Mucosa of rectum (tissue), 2 donors: ENCODE results near the gene AMPH.

Source experiments
- H3K27ac ChIP-seq, 2 donors: one replicate each; pipeline ENCODE4 v1.7.0; 2013; ENCODE audit warnings: inconsistent platforms in 2 of 2, low read depth in 2 of 2, low read length in 2 of 2
- H3K27me3 ChIP-seq, 2 donors: one replicate each; pipeline ENCODE4 v1.7.0; 2013; ENCODE audit warnings: low read length in 2 of 2; ENCODE audit not compliant: control insufficient read depth in 2 of 2, insufficient read depth in 2 of 2
- H3K36me3 ChIP-seq, 2 donors: one replicate each; pipeline ENCODE4 v1.7.0; 2013; ENCODE audit warnings: low read length in 2 of 2; ENCODE audit not compliant: control insufficient read depth in 2 of 2, insufficient read depth in 2 of 2
- H3K4me1 ChIP-seq, 2 donors: one replicate each; pipeline ENCODE4 v1.7.0; 2013; ENCODE audit warnings: low read length in 2 of 2, mild to moderate bottlenecking in 1 of 2; ENCODE audit not compliant: control insufficient read depth in 2 of 2, insufficient read depth in 2 of 2
- H3K4me3 ChIP-seq, 2 donors: one replicate each; pipeline ENCODE4 v1.7.0; 2013; ENCODE audit warnings: low read length in 2 of 2
- H3K9ac ChIP-seq, 2 donors: one replicate each; pipeline ENCODE4 v1.7.0; 2013; ENCODE audit warnings: low read length in 2 of 2, low read depth in 1 of 2, mild to moderate bottlenecking in 1 of 2
- H3K9me3 ChIP-seq, 2 donors: one replicate each; pipeline ENCODE4 v1.7.0; 2013; ENCODE audit warnings: low read length in 2 of 2; ENCODE audit not compliant: control insufficient read depth in 2 of 2
- donor health status: healthy.
- donor health status: Normal muscosa, but diverticular disease.

Gene AMPH

DNA sequence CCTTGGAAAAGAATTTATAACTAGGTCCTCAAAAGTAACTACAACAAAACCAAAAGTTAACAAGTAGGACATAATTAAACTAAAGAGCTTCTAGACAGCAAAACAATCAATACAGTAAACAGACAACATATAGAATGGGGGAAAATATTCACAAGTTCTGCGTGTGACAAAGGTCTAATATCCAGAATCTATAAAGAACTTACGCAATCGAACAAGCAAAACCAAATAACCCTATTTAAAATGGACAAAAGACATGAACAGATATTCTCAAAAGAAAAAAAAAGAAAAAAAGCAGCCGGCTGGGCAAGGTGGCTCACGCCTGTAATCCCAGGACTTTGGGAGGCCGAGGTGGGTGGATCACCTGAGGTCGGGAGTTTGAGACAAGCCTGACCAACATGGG is 33.8 kb upstream of the AMPH start:
- H3K9me3 ChIP-seq = no peaks in the 10 kb centered on the region
- no peaks in the 10 kb centered on the region for H3K4me1 ChIP-seq
- no peaks in the 10 kb centered on the region for H3K27me3 ChIP-seq
- H3K27ac ChIP-seq = no peak overlapping the region
- H3K4me3 ChIP-seq = no peak overlapping the region
- H3K36me3 ChIP-seq = no peaks in the 10 kb centered on the region
- H3K9ac ChIP-seq = no peak overlapping the region

DNA sequence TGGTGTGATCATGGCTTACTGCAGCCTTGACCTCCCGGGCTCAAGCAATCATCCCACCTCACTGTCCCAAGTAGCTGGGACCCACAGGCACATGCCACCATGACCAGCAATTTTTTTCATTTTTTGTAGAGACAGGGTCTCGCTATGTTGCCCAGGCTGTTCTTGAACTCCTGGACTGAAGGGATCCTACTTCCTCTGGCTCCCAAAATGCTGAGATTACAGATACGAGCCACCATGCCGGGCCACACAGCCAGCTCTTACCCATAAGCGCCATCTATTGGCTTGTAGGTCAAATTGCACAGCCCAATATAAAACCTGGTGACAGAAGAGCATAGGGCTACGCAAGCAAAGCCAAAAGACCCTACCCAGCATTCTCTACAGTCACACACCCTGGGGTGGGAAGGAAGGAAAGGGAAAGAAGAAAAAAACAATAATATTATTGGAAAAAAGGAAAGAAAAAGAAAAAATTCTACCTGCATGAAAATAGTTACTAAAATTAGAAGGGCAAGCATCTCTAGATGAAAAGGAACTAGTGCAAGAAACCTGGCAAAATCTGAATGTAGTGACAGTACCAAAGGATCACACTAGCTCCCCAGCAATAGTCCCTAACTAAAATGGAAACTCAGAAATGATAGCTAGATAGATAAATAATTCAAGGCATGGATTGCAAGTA is 29.4 kb upstream of the AMPH start:
- Histone ChIP-seq H3K27me3 (no peaks in the 10 kb centered on the region), H3K9ac (no peak overlapping the region), H3K36me3 (no peaks in the 10 kb centered on the region), H3K4me3 (no peak overlapping the region), H3K4me1 (no peaks in the 10 kb centered on the region), H3K27ac (no peak overlapping the region), H3K9me3 (no peaks in the 10 kb centered on the region)

DNA sequence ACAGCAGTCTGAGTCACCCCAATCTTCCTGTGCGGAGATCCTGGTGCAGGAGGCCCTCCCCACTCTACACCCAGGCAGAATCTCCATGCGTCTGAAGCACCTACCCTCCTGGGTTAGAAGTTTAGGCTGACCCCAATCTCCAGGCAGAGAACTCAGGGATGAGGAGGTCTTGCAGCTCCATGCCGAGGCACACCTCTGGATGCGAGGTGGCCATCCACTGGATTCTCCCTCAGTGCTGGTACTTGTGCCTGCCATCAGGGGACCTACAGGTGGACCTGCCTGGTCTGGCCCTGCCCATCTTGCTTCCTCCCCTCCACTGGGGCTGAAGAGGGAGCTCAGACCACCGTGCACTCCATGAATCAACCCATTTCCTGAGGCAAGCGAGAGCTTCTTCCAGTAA is 28.8 kb upstream of the AMPH start:
- Histone ChIP-seq H3K9me3 (no peaks in the 10 kb centered on the region), H3K4me3 (no peak overlapping the region), H3K27me3 (no peaks in the 10 kb centered on the region), H3K36me3 (no peaks in the 10 kb centered on the region), H3K4me1 (no peaks in the 10 kb centered on the region), H3K9ac (no peak overlapping the region), H3K27ac (no peak overlapping the region)

DNA sequence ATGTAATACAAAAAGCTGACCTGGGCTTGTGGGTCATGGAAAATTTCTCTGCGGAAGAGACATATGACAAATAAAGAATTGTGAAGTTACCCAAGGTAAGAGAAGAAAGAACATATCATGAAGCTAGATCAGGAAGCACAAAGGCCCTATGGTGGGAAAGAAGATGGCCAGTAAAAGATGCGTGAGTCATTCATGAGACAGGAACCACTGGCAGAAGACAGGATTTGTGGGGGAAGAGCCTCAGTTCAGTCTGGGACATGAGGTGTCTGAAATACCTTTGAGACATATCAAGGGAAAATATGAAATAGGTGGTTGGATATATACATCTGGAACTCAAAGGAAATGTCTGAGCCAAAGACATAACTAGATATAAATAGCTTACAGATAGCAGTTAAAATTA is 27.7 kb upstream of the AMPH start:
- H3K27me3 ChIP-seq = no peaks in the 10 kb centered on the region
- H3K4me3 ChIP-seq = no peak overlapping the region
- H3K9ac ChIP-seq = no peak overlapping the region
- H3K36me3 ChIP-seq = no peaks in the 10 kb centered on the region
- no peaks in the 10 kb centered on the region for H3K4me1 ChIP-seq
- no peak overlapping the region for H3K27ac ChIP-seq
- H3K9me3 ChIP-seq = no peaks in the 10 kb centered on the region

DNA sequence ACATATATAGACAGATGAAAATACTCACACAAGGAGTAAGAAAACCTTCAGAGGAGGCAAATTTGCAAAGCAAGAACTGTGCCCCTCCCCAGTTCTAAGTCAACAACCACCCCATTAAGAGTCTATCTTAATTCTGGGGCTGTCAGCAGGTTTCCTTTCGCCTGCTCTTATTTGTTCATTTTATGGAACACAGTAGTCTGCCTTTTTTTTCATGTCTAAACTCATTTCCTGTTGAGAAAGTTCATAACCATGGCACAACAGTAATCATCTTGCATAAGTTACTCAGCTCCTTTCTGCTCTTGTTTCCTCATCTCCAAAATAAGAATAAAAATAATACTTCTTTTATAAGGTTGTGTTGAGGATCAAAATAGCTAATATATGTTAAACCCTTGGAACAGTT is 25.8 kb upstream of the AMPH start:
- Histone ChIP-seq H3K36me3 (no peaks in the 10 kb centered on the region), H3K9ac (no peak overlapping the region), H3K4me3 (no peak overlapping the region), H3K9me3 (no peaks in the 10 kb centered on the region), H3K27me3 (no peaks in the 10 kb centered on the region), H3K4me1 (no peaks in the 10 kb centered on the region), H3K27ac (no peak overlapping the region)

DNA sequence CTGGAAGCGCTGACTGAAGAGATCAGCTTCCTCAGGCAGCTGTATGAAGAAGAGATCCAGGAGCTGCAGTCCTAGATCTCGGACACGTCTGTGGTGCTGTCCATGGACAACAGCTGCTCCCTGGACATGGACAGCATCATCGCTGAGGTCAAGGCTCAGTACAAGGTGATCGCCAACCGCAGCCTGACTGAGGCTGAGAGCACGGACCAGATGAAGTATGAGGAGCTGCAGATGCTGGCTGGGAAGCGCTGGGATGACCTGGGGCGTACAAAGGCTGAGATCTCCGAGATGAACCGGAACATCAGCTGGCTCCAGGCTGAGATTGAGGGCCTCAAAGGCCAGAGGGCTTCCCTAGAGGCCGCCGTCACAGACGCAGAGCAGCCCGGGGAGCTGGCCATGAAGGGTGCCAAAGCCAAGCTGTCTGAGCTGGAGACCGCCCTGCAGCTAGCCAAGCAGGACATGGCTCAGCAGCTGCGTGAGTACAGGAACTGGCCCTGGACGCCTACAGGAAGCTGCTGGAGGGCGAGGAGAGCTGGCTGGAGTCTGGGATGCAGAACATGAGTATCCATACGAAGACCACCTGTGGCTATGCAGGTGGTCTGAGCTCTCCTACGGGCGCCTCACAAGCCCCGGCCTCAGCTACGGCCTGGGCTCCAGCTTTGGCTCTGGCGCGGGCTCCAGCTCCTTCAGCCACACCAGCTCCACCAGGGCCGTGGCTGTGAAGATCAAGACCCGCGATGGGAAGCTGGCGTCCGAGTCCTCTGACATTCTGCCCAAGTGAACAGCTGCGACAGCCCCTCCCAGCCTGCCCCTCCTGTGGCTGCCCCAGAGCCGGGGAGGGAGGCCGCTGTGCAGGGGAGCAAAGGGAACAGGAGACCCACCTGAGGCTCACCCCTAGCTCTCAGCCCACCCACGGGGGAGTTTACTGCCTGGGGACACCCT is 24.9 kb upstream of the AMPH start:
- H3K36me3 ChIP-seq = no peaks in the 10 kb centered on the region
- H3K4me1 ChIP-seq = no peaks in the 10 kb centered on the region
- no peaks in the 10 kb centered on the region for H3K27me3 ChIP-seq
- no peak overlapping the region for H3K9ac ChIP-seq
- H3K4me3 ChIP-seq = no peak overlapping the region
- H3K9me3 ChIP-seq = no peaks in the 10 kb centered on the region
- H3K27ac ChIP-seq = no peak overlapping the region

DNA sequence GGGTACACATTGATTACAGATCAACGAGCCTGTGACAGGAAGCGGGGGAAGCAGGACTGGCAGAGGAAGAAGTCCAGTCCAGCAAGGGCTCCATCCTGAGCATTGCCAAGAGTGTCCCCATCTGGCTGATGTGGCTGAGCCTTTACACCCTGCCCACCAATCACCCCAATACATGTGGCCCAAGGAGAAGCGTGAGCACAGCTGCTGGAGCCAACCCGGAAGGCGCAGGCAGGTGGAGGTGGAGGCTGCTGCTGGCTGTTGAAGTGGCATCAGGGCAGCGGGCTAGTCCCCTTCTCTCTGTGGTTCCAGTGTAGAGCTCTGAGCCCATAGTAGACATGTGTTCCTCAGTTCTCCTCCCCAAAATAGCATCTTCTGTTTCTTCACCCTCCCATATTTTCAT is 6.8 kb upstream of the AMPH start:
- H3K4me1 ChIP-seq = no peaks in the 10 kb centered on the region
- no peak overlapping the region for H3K27ac ChIP-seq
- no peak overlapping the region for H3K9ac ChIP-seq
- H3K27me3 ChIP-seq = no peaks in the 10 kb centered on the region
- no peaks in the 10 kb centered on the region for H3K36me3 ChIP-seq
- no peaks in the 10 kb centered on the region for H3K9me3 ChIP-seq
- no peak overlapping the region for H3K4me3 ChIP-seq

DNA sequence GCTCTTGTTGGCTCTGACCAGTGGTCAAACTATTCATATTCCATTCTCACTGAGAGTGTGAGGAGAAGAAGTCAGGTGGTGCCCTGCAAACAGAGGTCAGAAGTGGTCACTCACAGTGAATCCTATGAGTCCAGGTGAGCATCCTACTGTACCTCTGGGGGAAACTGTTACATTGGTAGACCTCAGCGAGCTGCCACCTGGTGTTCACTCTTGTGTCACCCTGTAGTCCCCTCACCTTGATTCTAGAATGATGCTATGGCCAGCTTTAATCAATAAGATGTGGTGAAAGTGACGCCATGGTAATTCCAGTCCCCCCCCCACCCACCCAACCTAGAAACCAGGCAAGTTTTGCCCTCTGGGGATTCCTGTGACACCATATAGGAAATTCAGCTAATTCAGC is 1.2 kb upstream of the AMPH start:
- H3K4me1 ChIP-seq = no peaks in the 10 kb centered on the region
- no peaks in the 10 kb centered on the region for H3K9me3 ChIP-seq
- no peaks in the 10 kb centered on the region for H3K36me3 ChIP-seq
- no peak overlapping the region for H3K4me3 ChIP-seq
- no peak overlapping the region for H3K9ac ChIP-seq
- H3K27ac ChIP-seq = no peak overlapping the region
- peaks cover 14 to 17% of the 10 kb centered on the region in 2 donors for H3K27me3 ChIP-seq

DNA sequence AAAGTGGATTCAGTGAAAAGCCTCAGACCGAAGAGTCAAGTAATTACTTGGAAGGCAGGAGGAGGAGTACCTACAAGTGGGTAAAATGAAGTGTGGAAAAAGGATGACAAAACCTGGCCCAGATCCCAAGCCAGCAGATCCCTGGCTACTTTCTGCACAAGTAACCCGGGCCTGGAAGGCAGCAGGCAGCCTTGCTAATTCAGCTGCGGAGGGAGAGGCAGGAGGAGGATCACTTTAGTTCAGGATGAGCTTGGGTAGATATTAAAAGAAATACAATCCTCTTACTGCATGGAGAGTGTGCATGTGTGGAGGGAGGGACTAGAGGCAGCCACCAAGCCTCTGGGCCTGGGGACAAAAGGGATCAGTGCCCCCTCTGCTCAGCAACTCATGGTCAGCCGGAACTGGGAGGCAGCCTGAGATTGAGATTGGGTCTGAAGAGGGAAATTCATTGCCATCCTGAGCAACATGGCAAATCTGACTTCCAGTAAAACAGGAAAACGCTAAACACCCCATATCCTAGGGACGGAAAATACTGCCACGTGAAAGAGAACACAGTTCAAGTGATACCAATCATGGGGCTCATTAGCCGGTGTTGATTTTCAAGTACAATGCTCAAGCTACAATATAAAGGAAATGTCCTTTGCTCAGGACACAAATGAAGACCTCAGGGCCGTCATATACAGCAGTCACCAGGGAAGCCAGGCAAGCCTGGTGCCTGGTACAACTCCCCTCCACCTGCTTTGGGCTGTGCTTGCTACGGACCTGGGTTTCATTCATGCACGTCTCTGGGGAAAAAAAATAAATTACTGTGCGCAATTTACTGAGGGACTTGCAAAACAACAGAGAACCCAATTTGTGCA is 1.3 kb downstream of the AMPH start:
- Histone ChIP-seq H3K27ac (no peak overlapping the region), H3K27me3 (peaks cover 14 to 17% of the 10 kb centered on the region in 2 donors), H3K4me1 (no peaks in the 10 kb centered on the region), H3K9ac (no peak overlapping the region), H3K9me3 (peaks cover 0 to 3% of the 10 kb centered on the region in 2 donors), H3K36me3 (no peaks in the 10 kb centered on the region), H3K4me3 (no peak overlapping the region)
